HepG2 (cell line): ENCODE data around the gene IFRD1. TPM values are rescaled to one million over a fixed set of nuclear protein-coding genes. Genes with fewer than 3 reads are reported as not detected.

Experiments
- ATAC-seq: fragments of 200-7000 bp; cut with Tn5 transposase; 3 replicates; pipeline ENCODE4 v1.9.1; 2020; ENCODE audit warnings: mild to moderate bottlenecking, moderate library complexity
- BruUV-seq: library from RNA; stranded (reverse); fragments of 400-500 nt; replicated peaks from 2 replicates; lab custom pipeline; 2021; lab: Mats Ljungman, UMichigan
- CTCF ChIA-PET: fragments of 300-600 bp; formaldehyde crosslinking; extraction: SDS; loops from one replicate; lab custom pipeline; 2021; ENCODE audit warnings: low total read pairs, inconsistent platforms, low intra/inter-chr PET ratio; lab: Yijun Ruan, JAX
- POLR2A ChIA-PET: fragments of 350-600 bp; sonication (Branson Sonifier 250); formaldehyde crosslinking; loops from one replicate; lab custom pipeline; 2020; ENCODE audit warnings: antibody characterized with exemption, inconsistent platforms; lab: Yijun Ruan, JAX
- DNase-seq: peaks from one replicate; pipeline ENCODE4 v3.0.0-alpha.2; 2015; ENCODE audit warnings: low spot score
- FAIRE-seq: peaks from 3 replicates; lab custom pipeline; 2011; peaks lifted over from hg19 to GRCh38; lab: Jason Lieb, UNC
- H2AFZ ChIP-seq: one replicate; pipeline ENCODE4 v1.6.1; 2011; ENCODE audit warnings: low read length, inconsistent platforms
- H3K27ac ChIP-seq: fragments of 300-600 bp; 3 replicates; pipeline ENCODE4 v1.8.0; 2011; ENCODE audit warnings: mixed run types, mild to moderate bottlenecking, mixed read lengths, low read length, inconsistent platforms; ENCODE audit not compliant: insufficient read depth; ENCODE audit errors: extremely low read length
- H3K27me3 ChIP-seq, 2 experiments: fragments of 200-600 bp in 1 of 2; 2 replicates in 1 of 2; 3 replicates in 1 of 2; pipeline versions ENCODE4 v1.6.0 to v1.8.0; 2011; ENCODE audit warnings: low read length in 2 of 2, mild to moderate bottlenecking in 2 of 2, moderate library complexity in 2 of 2, inconsistent platforms in 1 of 2; ENCODE audit not compliant: insufficient read depth in 2 of 2, control insufficient read depth in 1 of 2
- H3K36me3 ChIP-seq, 2 experiments: fragments of 200-600 bp in 1 of 2; replicated peaks in 1 of 2; 2 replicates in 1 of 2; 3 replicates in 1 of 2; pipeline versions ENCODE4 v1.5.1 to v1.8.0; 2011; ENCODE audit warnings: low read length in 2 of 2, inconsistent platforms in 1 of 2; ENCODE audit not compliant: insufficient read depth in 2 of 2, control insufficient read depth in 1 of 2
- H3K4me1 ChIP-seq: 2 replicates; pipeline ENCODE4 v1.5.1; 2012; ENCODE audit warnings: low read length, inconsistent platforms; ENCODE audit not compliant: insufficient read depth
- H3K4me2 ChIP-seq: 2 replicates; pipeline ENCODE4 v1.6.0; 2011; ENCODE audit warnings: low read depth, low read length, inconsistent platforms
- H3K4me3 ChIP-seq, 3 experiments: fragments of 200-600 bp in 1 of 3; sonication (generic), shearing (Covaris generic) in 1 of 3; replicated peaks in 1 of 3; 2 replicates each; pipeline ENCODE4 v1.5.1; 2011 to 2016; ENCODE audit warnings: low read length in 3 of 3, inconsistent platforms in 2 of 3, low read depth in 2 of 3, mild to moderate bottlenecking in 2 of 3, control low read depth in 1 of 3, mixed read lengths in 1 of 3; ENCODE audit not compliant: insufficient read depth in 1 of 3
- H3K79me2 ChIP-seq: one replicate; pipeline ENCODE4 v1.6.1; 2011; ENCODE audit warnings: low read length, inconsistent platforms; ENCODE audit not compliant: insufficient read depth
- H3K9ac ChIP-seq: 2 replicates; pipeline ENCODE4 v1.6.0; 2011; ENCODE audit warnings: mild to moderate bottlenecking, low read depth, low read length, inconsistent platforms; ENCODE audit not compliant: insufficient read depth
- H3K9me3 ChIP-seq: 2 replicates; pipeline ENCODE4 v1.5.1; 2012; ENCODE audit warnings: mild to moderate bottlenecking, low read length
- H4K20me1 ChIP-seq: 2 replicates; pipeline ENCODE4 v1.6.0; 2011; ENCODE audit warnings: inconsistent platforms, mild to moderate bottlenecking, low read length, moderate library complexity; ENCODE audit not compliant: insufficient read depth
- MBD4 ChIP-seq: IDR thresholded peaks from 2 replicates; pipeline ENCODE4 v1.6.1; 2012; ENCODE audit warnings: low read length, inconsistent platforms, borderline replicate concordance
- SMARCC2 ChIP-seq: fragments of 450-650 bp; IDR thresholded peaks from 2 replicates; pipeline ENCODE4 v1.6.1; 2017; ENCODE audit warnings: antibody characterized with exemption, mild to moderate bottlenecking
- SOX13 ChIP-seq, 3 experiments: fragments of 450-650 bp in 1 of 3; sonication (generic) in 1 of 3; formaldehyde crosslinking in 1 of 3; IDR thresholded peaks in 2 of 3; conservative IDR thresholded peaks in 1 of 3; 2 replicates each; pipeline versions ENCODE4 v1.5.0 to v1.6.1; 2016 to 2020; ENCODE audit warnings: antibody characterized with exemption in 1 of 3, mild to moderate bottlenecking in 1 of 3, missing compliant biosample characterization in 1 of 3, missing genetic modification reagents in 1 of 3, moderate library complexity in 1 of 3
- TBL1XR1 ChIP-seq: fragments of 150-350 bp; IDR thresholded peaks from 2 replicates; pipeline ENCODE4 v1.6.1; 2014; ENCODE audit warnings: borderline replicate concordance, low read length; ENCODE audit not compliant: partially characterized antibody
- TBX3 ChIP-seq: fragments of 450-650 bp; IDR thresholded peaks from 2 replicates; pipeline ENCODE4 v1.6.1; 2017; ENCODE audit warnings: antibody characterized with exemption, mild to moderate bottlenecking, inconsistent platforms, borderline replicate concordance
- ZKSCAN1 ChIP-seq: fragments of 150-350 bp; IDR thresholded peaks from 2 replicates; pipeline ENCODE4 v1.6.1; 2014; ENCODE audit warnings: low read length
- ZNF335 ChIP-seq: sonication (generic); formaldehyde crosslinking; IDR thresholded peaks from 2 replicates; pipeline ENCODE4 v1.4.0; 2020; ENCODE audit warnings: missing genetic modification reagents
- ZNF460 ChIP-seq: sonication (generic); formaldehyde crosslinking; IDR thresholded peaks from 2 replicates; pipeline ENCODE4 v1.5.1; 2020; ENCODE audit warnings: missing genetic modification reagents, mild to moderate bottlenecking, borderline replicate concordance
- ZNF776 ChIP-seq: sonication (generic); formaldehyde crosslinking; IDR thresholded peaks from 2 replicates; pipeline ENCODE4 v1.4.0; 2020; ENCODE audit warnings: mild to moderate bottlenecking, missing genetic modification reagents
- ZNF841 ChIP-seq: sonication (generic); formaldehyde crosslinking; IDR thresholded peaks from 2 replicates; pipeline ENCODE4 v1.8.1; 2023; ENCODE audit warnings: missing genetic modification reagents, borderline replicate concordance
- ZZZ3 ChIP-seq: sonication (generic); formaldehyde crosslinking; IDR thresholded peaks from 2 replicates; pipeline ENCODE4 v1.4.0; 2020; ENCODE audit warnings: missing genetic modification reagents, mild to moderate bottlenecking, borderline replicate concordance
- WGBS: methylation state at CpG from one replicate; pipeline ENCODE4 v1.1.6; 2017; ENCODE audit warnings: low lambda C conversion rate; 5-methylcytosine and 5-hydroxymethylcytosine counted together
- in situ Hi-C: cut with HindIII; loops from 2 replicates; pipeline ENCODE4 v1.10.0; 2017; ENCODE audit warnings: low pct_unique_long_range_greater_than_20kb; ENCODE audit not compliant: extremely low pct_ligation_motif_present
- intact Hi-C: fragments of 100-400 bp; cut with micrococcal nuclease; formaldehyde crosslinking; loops from one replicate; pipeline ENCODE4 v1.10.0; 2022; ENCODE audit not compliant: unreplicated experiment
- polyA plus RNA-seq, 8 experiments: library from polyadenylated mRNA; depleted of rRNA in 3 of 8; stranded (reverse) in 7 of 8; unstranded in 1 of 8; fragments of >200 nt; fragmentation: Illumina TruSeq in 4 of 8; extraction: Trizol in 4 of 8; gene quantifications; 2 replicates each; pipeline versions ENCODE4 v1.2.1 to v1.2.3, GENCODE V29; 2011 to 2016; ENCODE audit warnings: low read depth in 4 of 8, missing spikeins in 1 of 8, mixed read lengths in 1 of 8; ENCODE audit not compliant: insufficient read depth in 1 of 8
- total RNA-seq, 5 experiments: library from RNA; depleted of rRNA; stranded (reverse); fragments of >200 nt; fragmentation: Illumina TruSeq; extraction: Trizol; gene quantifications; 2 replicates each; pipeline ENCODE4 v1.2.3, GENCODE V29; 2016; ENCODE audit warnings: low read depth in 1 of 5
- TF ChIP-seq, protein P1 (sequence below): sonication (generic); formaldehyde crosslinking; IDR thresholded peaks from 2 replicates; pipeline ENCODE4 v1.5.1; 2020; ENCODE audit warnings: mild to moderate bottlenecking, missing genetic modification reagents, borderline replicate concordance
- TF ChIP-seq, protein P2 (sequence below): sonication (generic); formaldehyde crosslinking; IDR thresholded peaks from 2 replicates; pipeline ENCODE4 v1.5.0; 2020; ENCODE audit warnings: missing genetic modification reagents
- TF ChIP-seq, protein P3 (sequence below): sonication (generic); formaldehyde crosslinking; IDR thresholded peaks from 2 replicates; pipeline ENCODE4 v1.4.0; 2020; ENCODE audit warnings: missing genetic modification reagents, borderline replicate concordance

The IFRD1 gene
- total and polyA plus RNA-seq, 2 of the 13 experiments (the other 11 are each of a cell fraction or from before 2014, with no cell fraction given): 50.9 to 55.5 TPM

DNA sequence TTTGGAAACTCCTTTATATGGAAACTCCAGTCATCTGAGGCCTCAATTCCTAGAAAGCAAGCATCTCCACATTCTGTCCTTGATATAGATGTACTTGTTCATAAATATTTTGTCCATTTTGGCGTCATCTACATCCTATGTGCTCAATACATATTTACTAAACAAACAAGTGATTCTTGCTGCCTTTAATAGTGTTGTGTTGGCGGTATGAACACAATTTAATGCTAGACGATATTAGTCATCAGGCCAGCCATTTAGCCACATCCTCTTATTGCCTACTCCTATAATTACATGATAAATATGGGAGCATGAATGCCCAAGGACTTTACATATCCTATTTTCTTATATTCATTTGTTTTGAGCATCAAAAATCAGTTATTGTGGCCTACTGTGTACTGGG, 18.5 kb upstream of the IFRD1 start (continued):
- TF ChIP-seq TBX3 (no peak), TBL1XR1 (no peak), ZKSCAN1 (no peak)
- TF ChIP-seq, all 625 proteins: peak for 0

DNA sequence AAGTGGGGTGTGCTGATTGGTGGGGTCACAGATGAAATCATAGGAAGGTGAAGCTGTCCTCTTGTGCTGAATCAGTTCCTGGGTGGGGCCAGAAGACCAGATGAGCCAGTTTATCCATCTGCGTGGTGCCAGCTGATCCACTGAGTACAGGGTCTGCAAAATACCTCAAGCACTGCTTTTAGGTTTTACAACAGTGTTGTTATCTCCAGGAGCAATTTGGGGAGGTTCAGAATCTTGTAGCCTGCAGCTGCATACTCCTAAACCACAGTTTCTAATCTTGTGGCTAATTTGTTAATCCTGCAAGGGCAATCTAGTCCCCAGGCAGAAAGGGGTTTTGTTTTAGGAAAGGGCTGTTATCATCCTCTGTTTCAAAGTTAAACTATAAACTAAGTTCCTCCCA, 17.0 kb upstream of the IFRD1 start:
- Histone ChIP-seq H3K4me2 (no peak overlapping the region), H3K27me3 (no peaks in the 10 kb centered on the region), H3K36me3 (no peaks in the 10 kb centered on the region), H3K79me2 (no peaks in the 10 kb centered on the region), H3K4me1 (no peaks in the 10 kb centered on the region), H3K9ac (no peak overlapping the region), H3K4me3 (no peak overlapping the region), H3K27ac (no peak overlapping the region), H3K9me3 (no peaks in the 10 kb centered on the region), H4K20me1 (no peaks in the 10 kb centered on the region), H2AFZ (no peak overlapping the region)
- ChIA-PET CTCF (no interaction called here), POLR2A (interaction anchor here (0.7 kb wide), 1 partner anchor 16 kb away, joined by 4 read pairs; no protein-coding TSS in a partner anchor)
- DNase-seq (no peak), ATAC-seq (no peak), FAIRE-seq (no peak)
- no TSS peak for BruUV-seq
- intact Hi-C loops (no loop called here), in situ Hi-C loops (no loop called here)
- WGBS: 100% methylated on average over 1 of the region's 1 CpG
- TF ChIP-seq, protein P1, sequence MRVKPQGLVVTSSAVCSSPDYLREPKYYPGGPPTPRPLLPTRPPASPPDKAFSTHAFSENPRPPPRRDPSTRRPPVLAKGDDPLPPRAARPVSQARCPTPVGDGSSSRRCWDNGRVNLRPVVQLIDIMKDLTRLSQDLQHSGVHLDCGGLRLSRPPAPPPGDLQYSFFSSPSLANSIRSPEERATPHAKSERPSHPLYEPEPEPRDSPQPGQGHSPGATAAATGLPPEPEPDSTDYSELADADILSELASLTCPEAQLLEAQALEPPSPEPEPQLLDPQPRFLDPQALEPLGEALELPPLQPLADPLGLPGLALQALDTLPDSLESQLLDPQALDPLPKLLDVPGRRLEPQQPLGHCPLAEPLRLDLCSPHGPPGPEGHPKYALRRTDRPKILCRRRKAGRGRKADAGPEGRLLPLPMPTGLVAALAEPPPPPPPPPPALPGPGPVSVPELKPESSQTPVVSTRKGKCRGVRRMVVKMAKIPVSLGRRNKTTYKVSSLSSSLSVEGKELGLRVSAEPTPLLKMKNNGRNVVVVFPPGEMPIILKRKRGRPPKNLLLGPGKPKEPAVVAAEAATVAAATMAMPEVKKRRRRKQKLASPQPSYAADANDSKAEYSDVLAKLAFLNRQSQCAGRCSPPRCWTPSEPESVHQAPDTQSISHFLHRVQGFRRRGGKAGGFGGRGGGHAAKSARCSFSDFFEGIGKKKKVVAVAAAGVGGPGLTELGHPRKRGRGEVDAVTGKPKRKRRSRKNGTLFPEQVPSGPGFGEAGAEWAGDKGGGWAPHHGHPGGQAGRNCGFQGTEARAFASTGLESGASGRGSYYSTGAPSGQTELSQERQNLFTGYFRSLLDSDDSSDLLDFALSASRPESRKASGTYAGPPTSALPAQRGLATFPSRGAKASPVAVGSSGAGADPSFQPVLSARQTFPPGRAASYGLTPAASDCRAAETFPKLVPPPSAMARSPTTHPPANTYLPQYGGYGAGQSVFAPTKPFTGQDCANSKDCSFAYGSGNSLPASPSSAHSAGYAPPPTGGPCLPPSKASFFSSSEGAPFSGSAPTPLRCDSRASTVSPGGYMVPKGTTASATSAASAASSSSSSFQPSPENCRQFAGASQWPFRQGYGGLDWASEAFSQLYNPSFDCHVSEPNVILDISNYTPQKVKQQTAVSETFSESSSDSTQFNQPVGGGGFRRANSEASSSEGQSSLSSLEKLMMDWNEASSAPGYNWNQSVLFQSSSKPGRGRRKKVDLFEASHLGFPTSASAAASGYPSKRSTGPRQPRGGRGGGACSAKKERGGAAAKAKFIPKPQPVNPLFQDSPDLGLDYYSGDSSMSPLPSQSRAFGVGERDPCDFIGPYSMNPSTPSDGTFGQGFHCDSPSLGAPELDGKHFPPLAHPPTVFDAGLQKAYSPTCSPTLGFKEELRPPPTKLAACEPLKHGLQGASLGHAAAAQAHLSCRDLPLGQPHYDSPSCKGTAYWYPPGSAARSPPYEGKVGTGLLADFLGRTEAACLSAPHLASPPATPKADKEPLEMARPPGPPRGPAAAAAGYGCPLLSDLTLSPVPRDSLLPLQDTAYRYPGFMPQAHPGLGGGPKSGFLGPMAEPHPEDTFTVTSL (CRISPR knock-in tag): no peak
- TF ChIP-seq SMARCC2 (no peak), ZNF841 (CRISPR knock-in tag) (no peak), ZNF776 (CRISPR knock-in tag) (no peak), SOX13 (IDR thresholded peaks at IDR 0.05) (no peak), SOX13 (CRISPR knock-in tag; conservative IDR thresholded peaks at IDR 0.05 in 1 of 2, IDR thresholded peaks at IDR 0.05 in 1 of 2) (no peak), ZNF460 (CRISPR knock-in tag) (no peak), ZNF335 (CRISPR knock-in tag) (no peak), ZZZ3 (no peak), MBD4 (no peak)
- TF ChIP-seq, protein P2, sequence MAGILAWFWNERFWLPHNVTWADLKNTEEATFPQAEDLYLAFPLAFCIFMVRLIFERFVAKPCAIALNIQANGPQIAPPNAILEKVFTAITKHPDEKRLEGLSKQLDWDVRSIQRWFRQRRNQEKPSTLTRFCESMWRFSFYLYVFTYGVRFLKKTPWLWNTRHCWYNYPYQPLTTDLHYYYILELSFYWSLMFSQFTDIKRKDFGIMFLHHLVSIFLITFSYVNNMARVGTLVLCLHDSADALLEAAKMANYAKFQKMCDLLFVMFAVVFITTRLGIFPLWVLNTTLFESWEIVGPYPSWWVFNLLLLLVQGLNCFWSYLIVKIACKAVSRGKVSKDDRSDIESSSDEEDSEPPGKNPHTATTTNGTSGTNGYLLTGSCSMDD: no peak
- TF ChIP-seq, protein P3, sequence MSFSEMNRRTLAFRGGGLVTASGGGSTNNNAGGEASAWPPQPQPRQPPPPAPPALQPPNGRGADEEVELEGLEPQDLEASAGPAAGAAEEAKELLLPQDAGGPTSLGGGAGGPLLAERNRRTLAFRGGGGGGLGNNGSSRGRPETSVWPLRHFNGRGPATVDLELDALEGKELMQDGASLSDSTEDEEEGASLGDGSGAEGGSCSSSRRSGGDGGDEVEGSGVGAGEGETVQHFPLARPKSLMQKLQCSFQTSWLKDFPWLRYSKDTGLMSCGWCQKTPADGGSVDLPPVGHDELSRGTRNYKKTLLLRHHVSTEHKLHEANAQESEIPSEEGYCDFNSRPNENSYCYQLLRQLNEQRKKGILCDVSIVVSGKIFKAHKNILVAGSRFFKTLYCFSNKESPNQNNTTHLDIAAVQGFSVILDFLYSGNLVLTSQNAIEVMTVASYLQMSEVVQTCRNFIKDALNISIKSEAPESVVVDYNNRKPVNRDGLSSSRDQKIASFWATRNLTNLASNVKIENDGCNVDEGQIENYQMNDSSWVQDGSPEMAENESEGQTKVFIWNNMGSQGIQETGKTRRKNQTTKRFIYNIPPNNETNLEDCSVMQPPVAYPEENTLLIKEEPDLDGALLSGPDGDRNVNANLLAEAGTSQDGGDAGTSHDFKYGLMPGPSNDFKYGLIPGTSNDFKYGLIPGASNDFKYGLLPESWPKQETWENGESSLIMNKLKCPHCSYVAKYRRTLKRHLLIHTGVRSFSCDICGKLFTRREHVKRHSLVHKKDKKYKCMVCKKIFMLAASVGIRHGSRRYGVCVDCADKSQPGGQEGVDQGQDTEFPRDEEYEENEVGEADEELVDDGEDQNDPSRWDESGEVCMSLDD (CRISPR knock-in tag): no peak
